CD4-positive, alpha-beta T cell treated with Interleukin-21 for 1 hour (primary cell): Measurements from ENCODE around the gene CRADD.
"Not testable (repeated sequence)": the region's sequence is repeated elsewhere in the genome, so short reads cannot be mapped to it uniquely, and the experiment has no call there.

Experiments
- DNase-seq: peaks from one replicate; pipeline ENCODE4 v3.0.0-alpha.2; 2020

Gene CRADD

DNA sequence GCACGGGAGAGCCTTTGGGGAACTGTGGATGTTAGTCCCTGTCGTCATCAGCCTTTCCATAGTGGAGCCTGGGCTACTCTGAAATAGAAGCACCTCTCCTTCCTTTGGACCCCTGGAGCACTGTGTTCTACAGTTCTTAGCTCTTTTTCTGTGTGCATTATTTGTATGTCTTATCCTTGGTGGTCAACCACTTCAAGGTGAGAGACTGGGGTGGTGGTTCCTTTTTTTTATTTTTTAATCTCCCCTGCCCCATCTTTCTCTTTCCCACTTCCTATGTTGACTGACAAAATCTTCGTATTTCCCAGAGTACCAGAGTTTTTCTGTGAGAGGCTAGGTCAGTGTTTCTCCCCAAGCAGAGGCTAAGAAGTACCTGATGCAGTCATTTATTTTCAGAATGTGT is 111.7 kb downstream of the CRADD start:
- DNase-seq = no peak

DNA sequence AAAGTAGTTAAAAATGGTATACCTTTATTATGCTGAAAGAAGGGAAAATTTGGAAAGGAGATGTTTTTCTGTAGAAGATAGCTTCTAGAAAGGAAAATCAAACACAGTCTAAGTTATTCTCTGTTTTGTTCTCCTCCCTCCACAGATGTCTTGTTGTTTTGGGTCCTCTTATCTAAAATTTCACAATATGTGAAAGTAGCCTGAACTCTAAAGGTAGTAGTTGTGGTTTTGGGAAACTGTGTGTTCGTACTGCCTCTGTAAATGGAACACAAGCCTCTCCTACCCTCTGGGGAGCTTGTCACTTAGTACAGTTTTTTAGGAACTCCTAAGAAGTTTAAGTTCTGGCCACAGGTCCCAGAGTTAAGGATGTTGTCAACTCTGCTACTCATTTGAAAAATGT is 112.6 kb downstream of the CRADD start:
- no peak for DNase-seq

DNA sequence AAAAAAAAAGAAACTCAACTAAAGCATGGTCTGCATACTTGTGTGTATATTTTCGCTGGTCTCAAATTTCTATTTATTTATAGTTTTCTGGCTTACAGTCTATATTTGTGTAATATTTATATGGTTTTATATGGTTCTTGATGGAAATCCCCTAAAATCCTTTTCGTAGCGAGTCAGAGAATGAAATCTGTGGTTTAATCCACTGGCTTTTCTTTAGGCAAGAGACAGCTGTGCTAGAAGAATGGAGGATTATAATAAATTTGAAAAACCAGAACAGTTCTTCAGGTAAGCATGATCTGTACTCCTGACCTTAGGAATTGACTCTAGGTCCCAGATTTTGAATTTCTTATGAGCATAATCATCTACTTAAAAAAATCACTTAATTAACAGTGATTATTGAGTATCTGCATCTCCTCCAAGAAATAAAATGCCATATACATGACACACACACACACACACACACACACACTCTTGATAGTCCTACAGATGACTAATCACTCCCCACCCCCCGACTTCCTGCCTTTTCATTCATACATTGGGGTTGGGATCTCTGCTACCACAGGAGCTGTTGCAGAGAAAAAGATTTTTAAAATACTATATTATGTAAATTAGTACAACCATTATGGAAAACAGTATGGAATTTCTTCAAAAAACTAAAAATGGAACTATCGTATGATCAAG is 113.4 kb downstream of the CRADD start:
- no peak for DNase-seq

DNA sequence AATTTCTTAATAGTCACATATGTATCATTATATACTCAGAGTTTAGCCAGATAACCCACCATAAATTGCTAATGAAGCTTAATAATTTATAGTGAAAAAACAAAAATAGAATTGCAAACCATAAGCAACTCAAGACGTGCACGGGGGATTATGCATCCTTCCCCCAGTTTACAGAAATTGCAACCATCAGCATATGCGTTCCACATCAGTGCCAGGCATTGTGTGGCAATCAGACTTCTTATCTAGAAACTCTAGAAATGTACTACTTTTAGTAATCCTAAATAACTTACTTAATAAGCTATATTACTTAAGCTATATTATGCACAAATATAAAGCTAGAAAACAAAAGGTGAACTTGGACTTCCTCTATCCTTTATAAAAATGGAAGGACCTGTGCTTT is 115.8 kb downstream of the CRADD start:
- DNase-seq = no peak

DNA sequence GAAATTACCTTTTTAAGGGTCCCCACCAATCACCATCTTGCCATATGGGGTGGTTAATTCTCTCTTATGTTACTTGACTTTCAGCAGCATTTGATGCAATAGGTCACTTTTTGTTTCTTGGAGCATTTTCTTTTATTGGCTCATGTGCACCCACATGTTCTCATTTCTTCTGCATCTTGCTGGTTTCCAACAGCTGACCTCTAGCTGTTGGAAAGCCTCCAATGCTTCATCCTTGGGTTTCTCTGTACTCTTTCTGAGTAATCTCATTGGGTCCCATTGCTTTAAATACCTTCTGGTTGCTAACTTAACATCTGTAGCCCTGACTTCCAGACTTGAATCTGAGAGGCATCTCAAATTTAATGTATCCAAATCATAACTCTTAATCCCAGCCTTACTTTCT is 116.8 kb downstream of the CRADD start:
- no peak for DNase-seq

DNA sequence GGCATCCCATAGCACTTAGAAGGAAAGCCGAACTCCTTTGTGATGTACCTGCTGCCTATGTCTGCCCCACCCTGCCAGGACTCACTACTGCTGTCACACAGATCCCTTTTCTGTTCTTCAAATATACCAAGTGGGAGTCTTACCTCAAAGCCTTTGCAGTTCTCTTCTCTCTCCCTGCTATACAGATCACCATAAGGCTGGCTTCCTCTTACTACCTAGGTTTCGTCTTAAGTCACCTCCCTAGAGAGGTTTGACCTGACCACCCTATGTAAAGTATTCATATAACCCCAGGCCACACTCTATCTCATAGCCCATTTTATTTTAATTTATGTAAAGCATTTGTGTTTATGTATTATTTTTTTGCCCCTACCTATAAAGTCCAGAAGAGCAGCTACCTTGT is 117.6 kb downstream of the CRADD start:
- no peak for DNase-seq

DNA sequence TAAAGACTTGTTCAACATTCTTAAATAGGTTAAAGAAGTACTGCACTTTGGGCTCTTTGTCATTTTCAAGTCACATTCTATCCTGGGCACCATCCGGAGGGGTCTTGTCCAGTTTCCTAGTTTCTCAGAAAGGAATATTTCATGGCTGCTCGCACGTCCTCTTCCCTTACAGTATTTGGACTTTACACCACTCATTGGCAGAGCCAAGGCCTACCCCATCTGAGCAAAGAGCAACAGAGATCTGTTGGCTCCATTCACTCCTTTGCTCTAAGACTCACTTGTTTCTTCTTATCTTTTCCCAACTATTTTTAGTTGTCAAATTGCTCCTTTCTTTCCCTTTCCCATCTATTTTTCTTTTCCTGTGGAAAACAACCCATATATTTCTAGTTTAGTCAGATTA is 118.2 kb downstream of the CRADD start:
- no peak for DNase-seq

DNA sequence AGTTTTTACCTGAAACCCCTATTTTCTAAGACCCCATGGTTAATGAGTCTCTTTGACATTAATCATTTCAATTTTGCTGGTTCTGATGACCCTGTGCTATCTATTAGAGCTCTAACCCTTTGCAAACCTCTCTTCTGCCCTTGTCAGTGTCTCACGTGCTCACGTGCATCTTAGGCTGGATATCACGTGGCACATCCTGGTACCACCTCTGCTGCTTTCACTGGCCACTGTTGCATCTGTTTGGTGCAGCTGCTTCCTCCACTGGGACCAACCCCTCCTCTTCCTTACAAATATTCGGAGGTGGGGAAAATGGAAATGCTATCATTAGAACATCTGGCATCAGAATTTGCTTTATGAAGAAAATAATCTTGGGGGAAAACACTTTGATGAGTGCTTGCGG is 119.6 kb downstream of the CRADD start:
- no peak for DNase-seq

DNA sequence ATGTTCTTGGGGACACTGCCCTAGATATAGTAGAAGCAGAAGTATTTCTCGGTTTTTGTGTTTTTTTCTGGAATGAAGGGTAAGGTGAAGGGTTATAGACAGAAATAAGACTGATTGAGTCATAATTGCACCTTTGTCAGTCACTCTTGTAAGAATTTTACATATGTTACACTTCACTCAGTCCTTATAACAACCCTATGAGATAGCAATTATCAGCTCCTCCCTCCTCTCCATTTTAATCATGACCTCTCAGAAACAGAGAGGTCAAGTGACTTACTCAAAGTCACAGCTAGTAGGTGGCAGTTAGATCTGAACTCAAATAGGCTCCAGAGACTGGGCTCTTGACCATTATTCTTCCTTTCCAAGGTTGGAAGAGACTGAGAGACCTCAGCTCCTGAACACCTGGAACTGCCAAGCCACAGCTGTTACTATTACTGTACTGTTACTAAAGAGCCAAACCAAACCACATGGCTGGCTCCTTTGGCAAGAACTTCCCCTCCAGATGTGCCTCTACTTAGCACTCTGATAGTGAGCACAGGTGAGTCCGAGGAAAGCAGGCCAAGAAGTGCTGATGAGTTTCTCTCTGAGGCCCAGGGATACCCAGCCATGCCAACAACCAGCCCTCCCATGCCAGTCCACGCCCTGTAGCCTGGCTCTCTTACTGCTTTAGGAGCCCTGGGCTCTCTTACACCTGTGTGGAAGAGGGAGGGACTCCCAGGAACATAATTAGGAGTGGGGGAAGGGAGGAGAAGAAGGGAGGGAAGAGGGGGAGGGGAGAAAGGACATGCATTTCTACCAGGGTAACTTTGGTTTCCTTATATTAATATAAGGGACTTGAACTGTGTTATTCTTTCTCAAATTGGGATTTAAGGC is 121.3 kb downstream of the CRADD start:
- no peak for DNase-seq

DNA sequence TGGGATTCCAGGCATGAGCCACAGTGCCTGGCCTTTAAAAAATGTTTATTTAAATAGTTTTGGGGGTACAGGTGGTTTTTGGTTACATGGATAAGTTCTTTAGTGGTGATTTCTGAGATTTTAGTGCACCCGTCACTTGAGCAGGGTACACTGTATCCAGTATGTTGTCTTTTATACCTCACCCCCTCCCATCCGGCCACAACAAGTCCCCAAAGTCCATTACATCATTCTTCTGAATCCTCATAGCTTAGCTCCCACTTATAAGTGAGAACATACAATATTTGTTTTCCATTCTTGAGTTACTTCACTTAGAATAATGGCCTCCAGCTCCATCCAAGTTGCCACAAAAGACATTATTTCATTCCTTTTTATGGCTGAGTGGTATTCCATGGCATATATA is 124.5 kb downstream of the CRADD start:
- not testable (repeated sequence) for DNase-seq

DNA sequence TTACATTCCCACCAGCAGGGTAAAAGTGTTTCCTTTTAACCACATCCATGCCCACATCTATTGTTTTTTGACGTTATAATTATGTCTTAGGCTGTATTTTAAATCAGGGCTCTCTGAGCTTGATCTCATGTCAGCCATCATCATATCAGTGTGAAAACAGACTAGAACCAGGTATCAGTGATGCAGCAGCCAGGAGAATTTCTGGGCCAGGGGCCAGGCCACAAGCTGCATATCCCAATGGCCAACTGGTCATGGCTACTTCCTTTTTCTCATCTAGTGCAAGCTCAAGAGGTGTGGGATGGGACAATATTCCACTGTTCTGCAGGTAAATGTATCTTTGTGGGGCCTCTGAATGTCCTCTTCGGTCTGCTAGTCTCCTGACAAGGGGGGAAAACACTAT is 125.1 kb downstream of the CRADD start:
- no peak for DNase-seq

DNA sequence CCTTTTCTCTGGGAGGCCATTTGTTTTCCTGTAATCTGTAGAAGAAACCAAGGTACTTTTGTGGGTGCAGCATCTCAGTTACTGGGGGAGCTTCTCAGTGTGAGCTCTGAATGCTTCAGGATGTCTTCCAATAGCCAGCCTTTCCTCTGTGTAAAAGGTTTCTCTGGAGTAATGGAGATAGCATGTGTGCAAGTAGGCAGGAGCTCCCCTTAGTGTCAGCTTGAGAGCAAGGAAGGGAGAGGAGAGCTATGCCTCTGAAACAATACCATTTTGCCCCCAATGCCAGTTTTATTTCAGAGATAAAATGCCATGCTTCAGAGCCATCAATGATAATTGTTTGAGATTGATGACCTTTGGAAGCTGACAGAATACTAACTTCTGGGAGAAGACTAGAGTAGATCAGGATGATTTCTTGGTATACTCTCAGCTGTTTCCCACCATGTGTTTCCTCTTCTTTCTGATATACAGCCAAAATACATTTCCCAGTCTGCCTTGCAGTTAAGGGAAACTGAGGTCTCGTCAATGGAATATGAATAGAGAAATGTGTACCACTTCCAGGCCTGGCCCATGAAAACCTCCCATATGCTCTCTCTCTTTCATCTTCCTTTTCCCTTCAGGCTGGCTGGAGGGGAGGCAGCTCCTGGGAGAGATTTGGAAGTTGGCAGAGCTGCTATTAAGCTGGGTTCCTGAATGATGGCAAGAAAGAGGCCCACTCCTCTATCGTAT is 125.7 kb downstream of the CRADD start:
- no peak for DNase-seq

DNA sequence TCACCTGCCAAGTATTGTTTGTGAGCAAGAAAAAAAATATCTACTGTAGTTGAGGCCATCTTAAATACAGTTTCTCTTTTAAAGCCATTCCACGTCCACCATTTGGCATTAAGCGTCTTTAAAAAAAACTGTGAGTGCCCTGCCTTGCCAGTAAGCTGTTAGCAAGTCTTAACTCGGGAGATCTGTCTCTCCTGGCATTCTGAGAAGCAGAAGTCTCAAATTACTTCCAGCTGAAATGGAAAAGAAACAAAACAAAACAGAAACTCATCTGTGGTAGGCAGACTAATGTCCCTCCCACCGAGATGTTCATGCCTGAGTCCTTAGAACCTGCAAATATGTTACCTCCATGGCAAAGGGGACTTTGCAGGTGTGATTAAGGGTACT is 126.2 kb downstream of the CRADD start:
- DNase-seq = no peak

DNA sequence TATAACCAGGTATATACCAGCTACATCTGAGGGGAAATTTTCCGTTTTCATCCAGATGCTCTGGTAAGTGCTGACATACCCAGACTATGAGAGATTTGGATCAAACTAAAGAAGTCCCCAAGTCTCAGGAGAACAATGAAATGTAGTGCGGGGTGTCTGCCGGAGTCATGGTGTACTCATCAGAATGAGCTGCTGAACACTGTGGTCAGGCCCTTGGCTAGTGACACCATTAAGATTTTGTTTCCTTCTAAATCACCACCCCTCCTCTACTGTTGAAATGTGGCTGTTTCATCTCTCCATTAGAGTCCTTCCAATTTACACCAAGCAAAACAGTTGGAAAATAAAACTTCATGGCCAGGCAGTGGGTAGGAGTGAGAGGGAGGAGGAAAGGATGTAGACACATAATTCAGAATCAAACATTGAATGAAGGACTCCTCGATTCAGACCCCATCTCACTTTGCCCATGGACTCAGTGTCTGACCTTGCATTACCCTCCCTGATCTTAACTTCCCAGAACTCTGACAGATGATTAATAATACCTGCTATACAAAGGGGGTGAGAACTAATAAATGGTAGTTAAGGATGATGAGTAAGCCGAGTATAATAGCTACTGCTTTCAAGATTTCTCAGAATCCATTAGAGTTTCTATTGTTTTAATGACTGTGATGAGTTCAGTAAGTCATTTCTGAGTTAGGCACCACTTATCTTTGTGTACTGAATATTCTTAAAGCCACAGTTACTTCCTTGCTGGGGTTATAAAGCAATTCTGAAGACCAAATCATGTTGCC is 127.4 kb downstream of the CRADD start:
- DNase-seq = no peak

DNA sequence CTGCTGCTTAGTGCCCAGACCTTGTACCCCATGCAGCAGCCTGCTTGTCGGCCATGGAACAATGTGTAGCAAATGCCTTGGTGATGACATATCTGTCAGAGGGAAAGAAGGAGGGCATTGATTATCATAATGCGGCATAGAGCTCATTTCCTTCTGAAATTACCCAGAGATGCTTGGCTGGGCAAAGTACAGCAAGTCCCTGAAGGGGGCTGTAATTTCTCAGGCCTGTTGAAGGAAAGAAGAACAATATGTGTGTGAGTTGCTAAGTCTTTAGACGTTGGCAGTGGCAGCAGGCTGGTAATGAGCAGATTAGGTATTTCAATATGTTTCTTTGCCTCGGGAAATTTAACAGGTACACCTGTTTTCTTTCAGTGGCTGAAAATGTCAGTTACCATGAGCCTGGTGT is 128.6 kb downstream of the CRADD start:
- no peak for DNase-seq

DNA sequence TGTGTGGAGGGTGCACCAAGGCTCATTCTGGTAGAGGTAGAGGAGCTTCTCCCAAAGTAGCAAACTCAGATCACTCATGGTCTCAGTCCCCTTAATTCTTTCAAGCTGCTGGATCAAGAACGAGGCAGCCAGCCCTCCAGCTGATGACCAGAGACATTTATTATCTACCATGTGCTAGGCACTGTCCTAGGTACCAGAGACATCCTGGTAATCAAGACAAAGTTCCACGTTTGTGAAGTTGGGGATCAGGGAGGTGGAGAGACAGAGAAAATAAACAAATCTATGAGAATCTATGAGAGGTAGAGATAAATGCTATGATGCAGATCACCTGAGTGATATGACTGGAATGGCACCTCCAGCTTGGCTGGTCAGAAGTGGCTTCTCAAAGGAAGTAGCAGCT is 130.2 kb downstream of the CRADD start:
- DNase-seq = no peak

DNA sequence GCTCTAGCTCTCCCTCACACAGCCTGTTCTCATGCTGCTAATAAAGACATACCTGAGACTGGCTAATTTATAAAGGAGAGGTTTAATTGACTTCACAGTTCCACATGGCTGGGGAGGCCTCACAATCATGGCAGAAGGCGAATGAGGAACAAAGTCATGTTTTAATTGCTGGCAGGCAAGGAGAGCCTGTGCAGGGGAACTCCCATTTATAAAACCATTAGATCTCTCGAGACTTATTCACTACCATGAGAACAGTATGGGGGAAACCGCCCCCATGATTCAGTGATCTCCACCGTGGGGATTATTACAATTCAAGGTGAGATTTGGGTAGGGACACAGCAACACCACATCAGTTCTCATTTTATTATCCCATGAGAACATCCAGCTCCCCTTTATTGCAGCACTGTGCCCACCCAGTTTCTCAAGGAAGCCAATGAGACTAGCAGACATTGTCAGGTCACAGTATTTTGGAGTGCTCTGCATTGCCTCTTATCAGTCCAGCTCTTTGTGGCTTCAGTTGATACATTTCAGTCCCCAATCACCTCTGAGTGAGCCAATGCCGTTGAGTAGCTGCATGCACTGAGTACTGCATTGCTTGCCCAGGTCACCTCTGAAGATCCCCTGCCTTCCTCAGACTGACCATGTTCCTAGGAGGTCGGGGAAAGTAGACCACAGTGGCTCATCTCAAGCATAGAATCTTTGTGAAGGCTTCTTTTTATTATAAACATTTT is 131.2 kb downstream of the CRADD start:
- DNase-seq = no peak

DNA sequence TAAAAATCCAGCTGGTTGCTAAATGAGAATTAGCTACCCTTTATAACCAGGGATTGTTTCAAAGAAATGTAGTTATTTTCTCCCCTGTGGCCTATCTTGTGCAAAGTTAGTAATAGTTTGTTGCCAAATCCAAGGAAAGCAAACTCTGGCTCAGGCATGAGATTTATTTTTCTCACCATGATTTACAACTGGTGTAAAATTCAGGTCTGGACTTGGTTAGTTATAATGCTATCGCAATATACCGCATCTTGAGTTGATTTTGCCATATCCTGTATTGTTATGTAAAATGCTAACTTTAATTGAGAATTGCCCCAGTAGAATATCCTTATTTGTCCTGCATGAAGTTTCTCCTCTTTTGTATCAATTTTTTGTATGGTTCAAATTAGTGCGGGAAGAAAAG is 135.5 kb downstream of the CRADD start:
- DNase-seq = no peak

DNA sequence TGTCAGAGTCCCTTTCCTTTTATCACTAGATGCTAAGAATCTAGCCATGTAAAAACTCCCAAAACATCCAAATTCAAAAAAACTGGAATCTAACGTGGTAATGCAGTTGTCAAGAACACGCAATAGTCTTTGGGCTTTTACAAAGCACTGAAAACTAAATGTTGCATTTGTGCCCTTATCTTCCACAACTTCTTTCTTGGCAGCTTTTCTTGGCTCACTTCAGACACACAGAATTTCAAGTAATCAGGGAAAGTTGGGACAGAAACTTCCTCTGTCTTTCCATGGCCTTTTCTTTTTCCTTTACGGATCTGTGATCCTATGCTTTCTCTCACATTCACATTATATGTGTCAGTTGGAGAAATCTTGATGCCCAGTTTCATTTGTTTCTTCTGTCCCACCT is 136.0 kb downstream of the CRADD start:
- DNase-seq = no peak

DNA sequence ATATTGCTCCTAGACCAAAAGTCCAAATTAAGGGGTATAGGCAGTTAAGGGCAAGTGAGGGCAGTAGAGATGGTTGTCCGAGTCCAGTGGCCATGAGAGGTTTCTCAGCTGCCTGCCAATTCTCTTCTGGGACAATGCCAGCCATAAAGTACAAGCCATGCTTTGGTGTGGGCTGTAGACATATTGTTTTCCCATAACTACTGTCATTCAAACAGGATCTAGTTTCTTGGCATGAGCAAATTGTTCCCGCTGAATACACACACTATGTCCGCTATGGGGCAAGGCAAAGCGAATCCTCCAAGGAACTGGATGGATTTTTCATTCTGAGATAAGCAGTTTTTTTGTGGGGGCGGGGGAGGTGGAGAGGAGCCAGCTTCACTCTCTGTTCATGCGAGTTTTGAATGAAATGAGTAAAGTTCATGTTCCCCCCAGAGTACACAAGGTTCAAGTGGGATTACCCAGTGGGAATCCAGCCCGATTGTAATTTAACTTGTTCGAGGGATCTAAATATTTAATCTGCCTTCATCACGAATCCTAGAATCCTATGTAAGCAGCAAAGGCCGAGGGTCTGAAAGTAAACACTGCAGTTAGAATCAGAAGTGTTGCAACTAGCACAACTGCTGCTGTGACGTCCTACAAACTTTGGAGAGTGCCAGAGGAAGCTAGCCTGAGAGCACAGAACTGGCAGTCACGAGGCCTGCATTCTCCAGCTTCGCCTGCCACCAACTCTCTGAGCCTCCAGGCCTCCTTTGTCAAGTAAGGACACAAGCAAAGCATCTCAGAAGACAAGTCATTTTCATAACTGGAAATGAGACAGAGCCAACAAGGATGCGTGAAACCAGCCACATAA is 137.0 kb downstream of the CRADD start:
- no peak for DNase-seq

DNA sequence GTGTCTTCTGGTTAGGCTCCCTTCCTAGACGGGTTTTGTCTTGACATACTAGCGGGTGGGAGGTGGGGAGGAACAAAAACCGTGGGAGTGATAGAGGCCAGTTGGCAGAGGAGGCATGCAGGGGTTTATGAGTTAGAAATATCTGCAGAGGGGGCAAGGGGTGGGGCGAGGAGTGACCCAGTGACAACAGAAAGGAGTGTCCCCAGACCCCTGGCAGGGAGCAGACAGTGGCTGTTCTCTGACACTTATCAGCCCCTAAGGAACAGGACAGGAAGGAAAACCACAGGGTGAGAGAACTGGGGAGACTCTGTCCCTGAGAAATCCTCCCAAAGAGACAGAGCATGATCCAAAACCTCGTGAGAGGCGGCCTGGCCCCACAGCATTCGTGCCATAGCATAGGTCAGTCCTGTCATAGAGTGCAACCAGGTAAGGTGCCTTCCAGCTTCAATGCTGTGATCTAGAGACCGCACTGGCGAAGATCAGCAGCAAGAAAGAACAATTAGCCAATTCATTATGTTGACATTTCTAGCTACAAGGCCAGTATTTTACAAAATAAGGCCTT is 141.4 kb downstream of the CRADD start:
- DNase-seq = no peak
